ELR (cell line): ENCODE results near the gene ZBTB18.
"Not testable (repeated sequence)": the region's sequence is repeated elsewhere in the genome, so short reads cannot be mapped to it uniquely, and the experiment has no call there.

Source experiments
- DNase-seq: peaks from one replicate; pipeline ENCODE4 v3.0.0-alpha.2; 2015; ENCODE audit warnings: low read depth

ZBTB18 gene

DNA sequence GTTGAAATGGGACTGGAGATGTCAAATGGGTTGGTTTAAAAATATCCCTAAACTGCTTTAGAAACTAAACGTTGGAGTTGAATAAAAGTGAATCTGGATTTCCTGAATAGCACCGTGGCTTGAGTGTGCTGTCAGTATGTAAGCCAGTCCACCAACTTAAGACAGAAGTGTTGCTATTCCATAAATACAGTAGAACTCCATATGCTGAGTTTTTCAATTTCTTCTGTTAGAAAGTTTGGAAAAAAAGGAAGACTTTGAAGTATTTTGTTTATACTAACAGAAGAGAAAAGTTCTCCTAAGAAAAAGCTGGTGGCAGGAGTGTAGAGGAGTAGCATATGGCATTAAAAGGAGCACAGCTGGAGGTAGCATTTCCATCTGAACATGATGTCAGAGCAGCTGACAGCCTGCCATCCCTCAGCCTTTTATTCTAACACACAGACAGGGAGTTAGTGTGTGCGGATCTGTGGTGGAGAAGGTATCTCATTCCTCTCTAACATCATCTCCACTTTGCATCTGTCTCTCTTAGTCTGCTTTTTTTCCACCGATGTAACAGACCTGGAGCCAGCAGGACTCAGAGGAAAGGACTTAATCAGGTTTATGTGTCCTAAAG lies at the start of gene ZBTB18:
Gene ZBTB18 (plus strand): TSS at position 449 of the 610 bp plus-strand sequence. CDS start 149 bp downstream, at position 598.
- peak; percentile 43 for DNase-seq

DNA sequence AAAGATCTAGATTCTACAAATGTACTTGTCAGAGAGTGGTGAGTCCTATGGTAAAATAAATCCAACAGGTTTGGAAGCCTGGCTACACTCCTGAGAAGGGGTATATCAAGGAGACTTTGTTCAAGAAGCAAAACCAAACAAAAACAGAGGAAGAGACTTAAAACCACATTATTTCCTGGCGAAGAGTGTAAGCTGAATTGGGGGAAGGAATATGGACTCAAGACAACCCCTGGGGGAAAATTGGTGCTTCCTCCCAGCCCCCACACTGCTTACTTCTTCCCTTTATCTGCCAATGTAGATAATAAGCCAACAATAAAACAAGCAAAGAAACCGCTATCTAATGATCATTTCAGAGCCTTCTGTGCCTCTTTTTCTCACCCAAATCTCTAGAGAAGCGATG lies 48.4 kb upstream of the ZBTB18 start:
- no peak for DNase-seq

DNA sequence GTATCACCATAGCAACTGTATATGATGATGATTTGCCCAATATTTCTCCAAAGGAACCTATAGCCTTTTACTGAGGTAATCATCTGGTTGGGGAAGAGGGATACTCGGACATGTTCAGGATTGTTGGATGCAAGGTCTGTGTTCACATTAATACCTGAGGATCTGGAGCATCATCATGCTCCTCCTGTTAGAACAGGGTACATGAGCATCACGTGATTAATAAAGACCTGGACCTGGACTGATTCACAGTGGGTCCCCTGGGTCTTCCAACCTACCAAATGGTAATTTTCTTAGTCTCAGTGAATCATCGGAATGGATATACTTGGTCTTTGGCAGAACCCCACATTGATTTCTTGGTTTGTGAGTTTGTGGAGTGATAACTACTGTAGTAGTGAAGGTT lies 45.6 kb upstream of the ZBTB18 start:
- DNase-seq, result no peak

DNA sequence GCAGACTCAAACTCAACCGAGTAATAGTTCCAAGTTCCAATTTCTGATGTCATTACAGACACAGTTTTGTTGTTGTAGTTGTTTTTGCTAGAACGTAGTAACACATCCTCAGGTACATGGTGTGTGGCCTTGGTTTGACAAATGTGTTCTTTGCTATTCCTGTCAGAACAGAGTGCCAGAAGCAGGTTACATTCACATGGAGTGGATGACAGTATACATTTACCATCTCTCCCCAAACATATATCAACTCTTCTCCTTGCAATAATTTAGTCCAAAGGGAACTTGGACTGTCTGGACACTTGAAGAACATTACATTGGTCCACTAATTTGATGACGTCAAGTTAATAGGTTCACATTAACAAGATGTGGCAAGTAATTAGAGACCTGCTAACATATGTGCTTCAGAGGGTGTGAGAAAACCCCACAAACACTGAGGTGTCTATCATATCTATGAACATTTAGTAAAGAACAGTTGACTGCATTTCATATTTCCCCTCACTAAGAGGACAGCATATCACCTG lies 44.6 kb upstream of the ZBTB18 start:
- DNase-seq, result no peak

DNA sequence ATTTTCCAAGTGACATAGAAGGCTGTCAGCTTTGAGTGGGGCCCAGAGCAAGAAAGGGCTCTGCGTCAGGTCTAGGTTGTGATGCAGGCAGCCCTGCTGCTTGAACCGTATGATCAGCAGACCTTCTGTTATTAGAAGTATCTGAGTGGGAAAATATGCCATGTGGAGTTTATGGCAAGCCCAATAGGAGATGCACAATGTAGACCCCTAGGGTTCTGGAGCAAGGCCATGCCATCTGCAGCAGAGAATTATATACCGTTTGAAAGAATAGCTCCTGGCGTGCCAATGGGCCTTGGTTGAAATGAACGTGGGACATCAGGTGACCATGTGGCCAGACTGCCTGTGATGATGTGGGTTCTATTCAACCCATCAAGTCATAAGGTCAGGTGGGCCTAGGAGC lies 44.1 kb upstream of the ZBTB18 start:
- no peak for DNase-seq

DNA sequence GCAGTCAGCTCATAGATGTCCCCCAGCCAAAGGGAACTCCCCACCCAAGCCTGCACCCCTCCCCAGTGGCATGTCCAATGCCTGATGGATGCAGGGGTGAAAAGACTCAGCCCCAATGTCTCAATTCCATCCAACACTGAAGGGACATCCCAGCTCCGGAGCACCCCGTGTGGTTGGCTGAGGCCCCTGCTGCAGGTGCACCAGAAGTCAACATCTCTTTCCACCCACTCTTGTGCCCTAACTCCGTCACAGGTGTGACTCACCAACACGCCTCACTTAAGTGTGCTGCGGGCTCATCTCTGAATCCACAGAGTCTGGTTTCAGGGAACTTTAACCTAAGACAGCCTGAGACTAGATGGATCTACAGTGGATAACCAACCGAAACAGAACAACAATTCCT lies 40.9 kb upstream of the ZBTB18 start:
- DNase-seq, result peak; percentile 26

DNA sequence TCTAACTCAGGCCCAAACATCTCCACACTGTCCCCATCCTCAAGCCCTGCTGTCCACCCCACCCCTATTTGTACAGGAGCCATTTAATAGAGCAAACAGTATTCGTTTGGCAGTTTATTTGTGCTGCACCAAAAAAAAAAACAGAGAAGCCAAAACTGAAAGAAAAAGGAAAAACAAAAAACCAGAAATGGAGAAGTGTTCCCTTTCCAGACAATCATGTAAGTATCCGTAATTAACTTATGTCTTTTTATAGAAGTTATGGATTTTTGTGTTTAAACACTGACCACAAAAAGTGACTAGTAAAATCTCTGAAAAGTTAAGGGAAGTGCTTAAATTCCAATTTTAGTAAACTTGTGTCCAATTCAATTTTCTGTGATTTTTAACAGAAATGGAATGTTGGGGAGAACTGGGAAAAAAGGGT lies 40.4 kb upstream of the ZBTB18 start:
- no peak for DNase-seq

DNA sequence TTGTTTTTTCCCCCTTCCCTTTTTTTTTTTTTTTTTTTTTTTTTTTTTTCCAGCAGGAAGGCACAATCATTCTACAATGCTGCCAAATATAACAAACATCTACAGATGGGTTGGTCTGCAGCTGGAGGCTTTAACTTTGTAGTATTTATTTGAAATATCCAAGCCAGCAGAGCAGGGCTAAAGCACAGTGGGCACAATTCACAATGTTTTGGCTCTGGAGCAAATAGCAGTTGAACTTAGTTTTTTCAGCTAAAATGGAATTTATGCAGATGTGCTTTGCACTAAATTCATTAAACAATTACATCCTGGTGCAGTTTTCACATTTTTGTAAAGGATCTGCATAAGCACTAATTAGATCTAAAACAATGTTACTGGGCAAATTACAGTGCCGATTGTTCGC lies 39.8 kb upstream of the ZBTB18 start:
- DNase-seq, result no peak

DNA sequence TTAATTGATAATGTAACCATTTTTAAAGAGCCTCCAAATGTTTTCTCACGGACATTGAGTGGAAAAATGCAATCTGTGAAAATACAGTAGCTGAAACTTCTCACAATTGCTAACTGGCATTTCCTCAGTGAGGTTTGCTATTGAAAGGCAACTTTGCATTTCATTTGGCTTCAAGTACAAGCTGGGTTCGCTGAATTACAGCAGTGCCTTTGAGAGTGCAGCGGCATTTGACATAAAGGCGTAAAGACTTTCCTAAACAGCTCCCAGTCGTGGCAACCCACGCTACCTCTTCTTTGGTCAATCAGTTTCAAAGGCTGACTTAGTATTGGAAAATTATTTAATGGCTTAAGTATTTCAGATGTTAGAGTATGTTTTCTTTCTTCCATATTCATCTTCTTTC lies 39.3 kb upstream of the ZBTB18 start:
- no peak for DNase-seq

DNA sequence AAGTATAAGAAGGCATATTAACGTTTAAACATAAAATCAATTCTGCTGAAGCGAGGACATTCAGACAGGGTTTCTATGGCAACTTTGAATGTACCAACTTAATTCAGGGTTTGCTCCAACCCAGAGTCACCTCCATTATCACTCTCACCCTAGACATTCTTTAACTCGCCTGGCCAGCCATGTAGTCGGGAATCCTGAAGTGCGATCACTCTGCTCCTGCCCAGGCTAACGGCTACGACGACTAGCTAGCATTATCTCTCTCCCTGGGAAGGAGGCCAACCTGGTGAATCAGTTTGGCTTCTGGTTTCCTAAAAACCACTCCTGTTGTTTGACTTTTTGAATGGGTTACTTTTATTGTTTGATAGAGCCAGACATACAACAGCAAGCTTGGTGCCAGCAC lies 38.9 kb upstream of the ZBTB18 start:
- no peak for DNase-seq

DNA sequence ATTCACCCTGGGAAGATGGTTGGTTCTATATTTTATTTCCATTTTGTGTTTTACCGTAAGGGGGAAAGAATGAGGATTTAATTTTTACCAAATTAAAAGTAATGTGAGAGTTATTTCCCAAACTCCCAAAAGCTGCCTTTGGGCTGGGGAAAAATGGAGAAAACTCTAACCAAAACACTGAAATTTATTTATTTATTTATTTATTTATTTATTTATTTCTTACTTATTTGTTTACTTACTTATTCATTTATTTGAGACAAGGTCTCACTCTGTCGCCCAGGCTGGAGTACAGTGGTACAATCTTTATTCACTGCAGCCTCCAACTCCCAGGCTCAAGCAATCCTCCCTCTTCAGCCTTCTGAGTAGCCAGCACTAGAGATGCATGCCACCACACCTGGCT lies 38.0 kb upstream of the ZBTB18 start:
- DNase-seq, result no peak

DNA sequence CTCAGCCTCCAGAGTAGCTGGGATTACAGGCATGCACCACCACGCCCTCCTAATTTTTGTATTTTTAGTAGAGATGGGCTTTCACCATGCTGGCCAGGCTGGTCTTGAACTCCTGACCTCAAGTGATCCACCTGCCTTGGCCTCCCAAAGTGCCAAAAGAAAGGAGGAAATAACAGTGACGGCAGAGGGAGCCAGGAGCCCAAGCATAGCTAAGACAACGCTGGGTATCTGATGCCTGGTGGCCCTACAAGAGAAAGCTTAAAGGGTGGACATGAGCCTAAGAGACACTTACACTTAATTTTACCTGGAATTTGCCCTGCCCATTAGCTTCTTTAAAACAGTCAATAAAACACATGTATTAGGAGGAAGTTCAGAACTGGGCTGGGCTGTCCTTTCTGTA lies 36.2 kb upstream of the ZBTB18 start:
- not testable (repeated sequence) for DNase-seq

DNA sequence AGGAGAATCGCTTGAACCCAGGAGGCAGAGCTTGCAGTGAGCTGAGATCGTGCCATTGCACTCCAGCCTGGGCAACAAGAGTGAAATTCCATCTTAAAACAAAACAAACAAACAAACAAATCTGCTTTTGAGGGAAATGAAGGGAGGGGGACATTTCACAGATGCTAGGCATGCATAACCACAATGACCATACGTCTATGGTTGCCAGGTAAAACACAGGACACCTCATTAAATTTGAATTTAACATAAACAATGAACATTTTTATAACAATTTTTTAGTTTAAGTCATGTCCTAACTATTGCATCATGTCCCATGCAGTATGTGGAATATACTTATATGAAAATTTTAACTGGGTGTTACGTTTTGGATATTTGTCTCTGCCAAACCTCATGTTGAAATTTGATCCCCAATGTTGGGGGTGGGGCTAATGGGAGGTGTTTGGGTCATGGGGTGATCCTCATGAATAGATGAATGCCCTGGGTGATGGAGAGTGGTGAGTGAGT lies 31.0 kb upstream of the ZBTB18 start:
- no peak for DNase-seq

DNA sequence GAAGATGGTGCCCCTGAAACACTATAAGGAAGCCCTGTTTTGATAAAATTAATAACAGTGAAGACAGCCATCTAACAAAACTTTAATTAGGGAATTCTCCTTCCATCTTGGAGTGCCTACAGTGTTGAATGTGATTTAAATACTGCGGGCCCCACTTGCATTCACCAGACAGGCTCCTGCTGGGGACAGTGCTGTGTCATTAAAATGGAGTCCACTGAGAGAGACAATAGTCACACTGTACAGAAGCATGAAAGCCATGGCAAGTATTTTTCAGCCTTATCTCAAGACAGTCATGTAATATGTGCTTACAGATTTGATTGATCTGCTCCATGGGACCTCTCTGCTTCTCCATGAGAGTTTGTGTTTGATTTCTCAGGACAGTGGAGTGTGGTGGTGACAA lies 29.7 kb upstream of the ZBTB18 start:
- DNase-seq, result no peak

DNA sequence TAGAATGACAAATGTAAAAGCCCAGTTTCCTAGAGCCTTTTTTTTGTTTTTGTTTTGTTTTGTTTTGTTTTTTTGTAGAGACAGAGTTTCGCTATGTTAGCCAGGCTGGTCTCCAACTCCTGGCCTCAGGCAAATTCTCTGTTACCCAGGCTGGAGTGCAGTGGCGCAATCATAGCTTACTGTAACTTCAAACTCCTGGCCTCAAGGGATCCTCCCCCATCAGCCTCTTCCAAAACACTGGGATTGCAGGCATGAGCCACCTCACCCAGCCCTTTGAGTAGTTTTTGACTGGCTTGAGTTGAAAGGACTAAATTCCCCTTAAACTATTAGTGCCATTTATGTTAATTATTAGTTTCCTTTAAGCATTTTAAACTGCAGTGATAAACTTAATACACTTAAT lies 28.8 kb upstream of the ZBTB18 start:
- peak; percentile 40 for DNase-seq

DNA sequence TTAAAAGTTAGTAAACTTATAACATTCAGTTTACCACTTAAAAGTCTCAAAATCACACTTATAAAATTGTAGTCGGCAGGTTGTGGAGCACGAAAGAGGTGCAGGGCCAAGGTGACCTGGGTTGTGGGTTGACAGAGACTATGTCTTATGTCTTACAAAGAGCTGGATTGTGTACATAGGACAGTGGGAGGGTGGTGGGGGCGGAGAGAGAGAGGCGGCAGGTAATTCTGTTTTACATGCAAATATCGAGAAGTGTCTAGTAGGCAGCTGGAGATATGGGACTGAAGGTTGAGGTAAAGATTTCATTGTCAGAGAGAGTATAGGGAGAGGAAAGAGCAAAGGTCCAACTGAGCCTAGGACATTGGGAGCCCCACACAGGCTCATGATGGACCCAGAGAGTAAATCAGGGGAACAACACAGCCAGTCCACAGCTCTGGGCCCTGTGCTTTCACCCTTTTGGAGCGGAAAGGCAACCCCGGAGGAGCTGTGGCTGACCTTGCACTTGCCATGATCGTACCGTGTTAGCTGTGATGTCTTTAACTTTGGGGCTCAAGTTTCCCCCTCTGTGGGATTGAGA lies 28.1 kb upstream of the ZBTB18 start:
- no peak for DNase-seq

DNA sequence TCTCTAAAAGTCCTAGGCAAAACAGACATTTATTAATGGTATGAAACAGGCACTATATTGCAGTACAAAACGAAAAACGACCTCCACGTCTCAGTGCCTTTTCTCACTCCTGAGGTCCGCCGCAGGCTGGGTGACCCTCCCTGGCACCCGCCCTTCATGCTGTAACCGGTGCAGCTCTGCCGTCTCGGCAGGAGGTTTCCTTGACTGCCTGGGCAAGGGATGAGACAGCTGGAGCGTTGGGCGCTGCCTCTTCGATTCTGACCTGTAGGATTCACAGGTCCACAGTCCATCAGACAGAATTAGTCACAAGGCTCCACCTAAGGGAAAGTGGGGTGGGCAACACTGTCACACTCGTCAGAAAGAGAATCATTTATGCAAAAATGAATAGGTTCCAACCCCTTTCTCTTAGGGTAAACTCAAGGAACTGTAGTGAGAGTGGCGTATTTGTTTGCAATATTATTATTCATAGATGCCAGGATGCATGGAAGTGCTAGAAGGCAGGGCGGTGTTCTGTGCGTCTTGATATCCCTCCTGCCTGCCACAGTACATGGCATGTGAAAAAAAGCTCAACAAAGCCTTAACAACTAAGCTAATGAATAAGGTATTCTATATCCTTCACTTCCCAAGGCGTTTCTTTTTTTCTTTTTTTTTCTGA lies 23.5 kb upstream of the ZBTB18 start:
- DNase-seq, result no peak

DNA sequence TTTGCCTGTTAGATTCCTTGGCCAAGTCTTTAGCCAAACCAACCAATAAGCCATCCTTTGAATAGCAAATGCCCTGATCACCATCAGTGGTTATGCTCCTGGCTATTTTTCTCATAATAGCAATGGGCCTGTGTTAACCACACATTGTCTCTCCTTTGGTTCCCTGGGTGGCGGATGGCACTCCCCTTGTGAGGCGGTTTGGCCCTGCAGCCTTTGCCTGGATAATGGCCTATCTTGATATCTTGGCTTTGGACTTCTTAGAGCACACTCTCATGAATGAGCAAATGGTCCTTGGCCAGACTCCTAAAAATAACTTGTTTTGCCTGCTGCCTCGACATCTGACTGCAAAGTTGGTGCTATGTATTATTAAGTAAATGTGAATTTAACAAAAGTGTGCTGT lies 22.4 kb upstream of the ZBTB18 start:
- DNase-seq, result no peak

DNA sequence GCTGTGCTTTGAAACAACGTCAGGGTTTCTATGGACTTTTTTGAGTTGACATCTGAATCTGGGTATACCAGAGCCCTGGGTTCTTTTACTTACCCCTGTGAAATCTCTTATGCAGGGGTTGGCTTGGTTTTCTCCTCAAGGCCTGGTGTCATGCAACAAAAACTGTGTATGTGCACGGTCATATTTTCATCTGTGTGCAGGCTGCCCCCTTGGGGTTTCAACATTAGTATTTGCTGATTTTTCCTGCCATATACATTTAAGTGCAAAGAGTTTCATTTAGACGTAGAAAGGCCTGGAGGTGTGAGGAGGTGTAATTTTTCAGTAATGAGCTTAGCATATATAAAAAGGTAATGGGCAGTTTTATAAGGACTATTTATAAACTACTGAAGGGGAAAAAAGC lies 22.0 kb upstream of the ZBTB18 start:
- DNase-seq, result peak; percentile 11

DNA sequence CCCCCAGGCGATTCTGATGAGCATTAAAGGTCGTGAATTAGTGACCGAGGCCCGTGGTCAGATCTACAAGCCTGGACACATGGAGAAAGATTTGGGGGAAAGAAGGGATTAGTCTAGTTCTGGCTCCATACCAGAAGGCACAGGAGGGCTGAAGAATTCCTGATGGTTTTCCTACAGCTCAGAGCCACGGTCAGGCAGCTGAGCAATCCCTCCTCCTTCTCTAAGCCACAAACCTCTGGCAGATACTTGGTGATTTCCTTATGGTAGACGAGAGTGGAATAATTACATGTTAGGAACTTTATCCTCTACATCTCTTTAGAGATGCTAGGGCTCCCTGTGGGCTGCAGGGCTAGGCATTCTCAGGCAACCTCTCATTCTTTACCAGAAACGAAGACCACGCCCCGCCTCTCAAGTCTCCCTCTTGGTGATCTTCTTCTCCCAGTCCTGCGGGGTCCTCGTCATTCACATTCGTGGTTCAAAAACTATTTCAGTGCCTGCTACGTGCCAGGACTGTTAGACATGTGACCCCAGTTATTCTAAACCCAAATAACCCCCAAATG lies 20.5 kb upstream of the ZBTB18 start:
- DNase-seq, result no peak

DNA sequence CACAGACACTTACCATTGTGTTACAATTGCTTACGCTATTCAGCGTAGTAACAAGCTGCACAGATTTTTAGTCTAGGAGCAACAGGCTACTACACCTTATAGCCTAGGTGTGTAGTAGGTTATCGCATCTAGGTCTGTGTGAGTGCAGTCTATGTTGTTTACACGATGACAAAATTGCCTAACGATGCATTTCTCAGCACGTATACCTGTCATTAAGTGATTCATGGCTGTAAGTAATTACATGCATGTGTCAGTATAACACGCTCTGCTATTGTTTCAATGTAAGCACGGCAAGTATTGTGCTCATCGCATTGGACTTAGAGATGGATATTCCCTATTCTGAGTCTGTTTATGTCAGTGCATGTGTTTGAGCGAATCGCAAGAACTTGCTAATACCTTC lies 15.7 kb upstream of the ZBTB18 start:
- DNase-seq, result no peak

DNA sequence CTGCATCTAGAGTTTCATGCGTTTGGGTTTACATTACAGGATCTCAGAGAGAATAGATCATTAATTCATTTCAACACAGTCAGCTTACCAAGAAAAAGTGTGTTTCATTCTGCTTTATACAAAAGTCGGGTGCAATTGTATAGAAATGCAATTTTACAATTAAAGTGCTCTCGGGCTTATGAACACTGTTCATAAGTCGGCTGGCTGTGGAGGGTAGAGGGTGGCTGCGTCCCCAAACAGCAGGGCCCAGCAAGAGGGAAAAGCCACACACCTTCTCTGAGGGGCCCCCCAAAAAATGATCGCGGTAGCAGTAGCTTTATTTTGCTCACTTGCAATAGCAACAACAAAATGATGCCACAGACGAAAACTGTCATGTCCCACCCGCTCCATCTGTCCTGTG lies 13.8 kb upstream of the ZBTB18 start:
- DNase-seq, result no peak

DNA sequence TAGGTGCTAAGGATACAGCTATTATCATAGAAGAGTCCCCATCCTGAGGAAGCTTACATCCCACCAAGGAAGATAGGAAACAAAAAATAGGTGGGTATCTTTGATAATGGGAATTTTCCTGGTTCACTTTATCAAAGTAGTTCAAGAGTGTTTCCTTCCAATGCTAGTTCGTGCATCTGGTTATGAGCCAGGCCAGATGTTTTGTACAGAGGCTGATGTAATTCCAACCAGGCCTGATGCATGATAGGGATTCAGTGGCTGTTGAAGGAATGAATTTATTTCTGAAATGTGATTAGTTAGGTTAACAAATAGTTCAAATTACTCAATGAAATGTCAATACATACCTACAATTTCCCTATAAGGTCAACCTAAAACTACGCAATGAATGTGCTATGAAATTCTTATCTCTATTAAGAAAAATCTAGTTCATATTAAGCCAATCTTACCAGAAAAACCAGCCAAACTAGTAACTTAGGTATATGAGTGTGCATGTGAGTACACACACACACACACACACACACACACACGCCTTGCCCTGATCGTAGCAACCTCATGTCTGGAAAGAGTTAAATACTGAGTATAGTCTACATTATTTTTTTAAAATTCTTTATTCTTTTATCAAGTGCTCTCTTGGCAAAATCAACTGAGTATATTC lies 9.5 kb upstream of the ZBTB18 start:
- no peak for DNase-seq
